ENCODE results near the gene SPOCK1.

SPOCK1 gene

GRCh38 chr5:137051161-137051560 lies 448.0 kb downstream of the SPOCK1 start:
- DNase-seq (ENCODE audit: low read depth, low spot score) = no peak
- no peak overlapping the region for H3K4me3 ChIP-seq (ENCODE audit: low read length)

GRCh38 chr5:137040641-137041340 lies 458.3 kb downstream of the SPOCK1 start:
- DNase-seq (ENCODE audit: low read depth, low spot score) = no peak
- H3K4me3 ChIP-seq (ENCODE audit: low read length) = no peak overlapping the region

GRCh38 chr5:137040024-137040423 lies 459.1 kb downstream of the SPOCK1 start:
- H3K4me3 ChIP-seq (ENCODE audit: low read length) = no peak overlapping the region
- no peak for DNase-seq (ENCODE audit: low read depth, low spot score)

DNA sequence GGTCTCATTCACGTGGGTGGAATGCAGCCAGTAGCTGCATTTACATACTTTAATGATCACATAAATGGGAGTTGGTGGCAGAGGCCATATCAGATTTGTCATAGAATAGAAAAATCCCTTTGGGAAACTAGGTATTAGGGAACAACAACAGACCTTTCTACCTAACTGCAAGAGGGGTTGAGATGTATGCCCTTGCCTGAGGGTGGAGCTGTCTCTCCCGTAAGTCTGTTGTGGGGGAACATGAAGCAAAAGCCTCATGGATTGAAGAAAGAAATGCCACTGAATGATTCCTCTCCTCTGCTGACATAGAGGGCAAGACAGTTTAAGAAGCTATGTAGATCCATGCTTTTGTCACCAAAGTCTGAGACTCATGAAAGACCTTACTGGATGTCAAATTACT lies 461.3 kb downstream of the SPOCK1 start:
- H3K4me3 ChIP-seq (ENCODE audit: low read length) = no peak overlapping the region
- no peak for DNase-seq (ENCODE audit: low read depth, low spot score)

GRCh38 chr5:137036640-137037039 lies 462.5 kb downstream of the SPOCK1 start:
- no peak for DNase-seq (ENCODE audit: low read depth, low spot score)
- H3K4me3 ChIP-seq (ENCODE audit: low read length) = no peak overlapping the region

DNA sequence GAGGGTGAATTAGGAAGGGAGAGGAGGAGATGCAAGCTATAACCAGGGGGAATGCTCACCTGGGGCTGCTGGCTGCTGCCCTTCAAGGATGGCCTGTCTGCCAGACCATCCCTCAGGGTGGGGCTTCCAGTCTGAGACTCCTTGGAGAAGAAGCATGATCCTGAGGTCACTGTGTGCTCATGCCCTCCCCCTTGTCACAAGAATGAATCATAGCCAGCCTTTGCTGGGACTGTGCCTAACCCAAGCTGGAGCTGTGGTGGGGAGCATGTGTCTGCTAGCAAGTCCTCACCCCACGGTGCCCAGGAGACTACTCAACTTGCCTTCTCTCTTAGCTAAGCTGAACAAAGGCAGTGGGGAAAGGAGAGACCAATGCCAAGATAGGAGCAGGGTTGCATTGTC lies 463.6 kb downstream of the SPOCK1 start:
- no peak overlapping the region for H3K4me3 ChIP-seq (ENCODE audit: low read length)
- no peak for DNase-seq (ENCODE audit: low read depth, low spot score)

GRCh38 chr5:137034764-137035479 lies 464.2 kb downstream of the SPOCK1 start:
- no peak overlapping the region for H3K4me3 ChIP-seq (ENCODE audit: low read length)
- DNase-seq (ENCODE audit: low read depth, low spot score) = no peak

DNA sequence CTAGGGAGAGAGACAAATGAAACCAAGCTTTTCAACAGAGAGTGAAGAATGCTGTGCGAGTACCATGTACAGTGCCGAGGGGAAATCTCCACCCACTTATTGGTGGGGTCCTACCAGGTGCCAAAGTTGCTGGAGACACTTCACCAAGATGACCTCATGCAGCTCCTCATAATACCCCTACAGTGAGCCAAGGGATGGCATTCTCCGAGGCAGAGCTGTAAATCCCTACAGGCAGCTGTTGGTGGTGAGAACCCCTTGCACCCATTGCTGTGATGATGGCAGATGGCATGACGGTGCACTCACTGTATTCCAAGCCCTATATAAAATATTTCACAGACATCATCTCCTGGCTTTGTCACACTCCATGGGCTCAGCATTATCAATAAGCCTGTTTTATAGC lies 464.9 kb downstream of the SPOCK1 start:
- no peak overlapping the region for H3K4me3 ChIP-seq (ENCODE audit: low read length)
- DNase-seq (ENCODE audit: low read depth, low spot score) = no peak

GRCh38 chr5:137032929-137033328 lies 466.2 kb downstream of the SPOCK1 start:
- DNase-seq (ENCODE audit: low read depth, low spot score) = no peak
- no peak overlapping the region for H3K4me3 ChIP-seq (ENCODE audit: low read length)

DNA sequence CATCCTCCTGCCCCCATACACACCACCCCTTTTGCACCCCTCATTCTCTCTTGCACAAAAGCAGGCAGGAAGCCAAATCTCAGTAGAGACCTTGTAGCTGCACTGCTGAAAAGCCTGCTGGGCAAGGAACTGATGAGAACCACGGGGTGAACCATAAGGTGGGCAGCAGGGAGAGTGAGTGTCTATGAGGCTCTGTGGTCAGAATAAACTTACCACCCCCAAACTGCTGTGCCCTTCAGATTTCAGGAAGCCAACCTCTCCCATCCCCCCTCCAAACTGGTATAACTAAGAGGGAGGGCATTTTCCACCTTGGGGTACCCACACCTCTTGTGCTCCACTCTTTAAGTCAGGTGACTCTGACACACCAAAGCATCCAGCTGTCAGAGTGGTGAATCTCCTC lies 471.4 kb downstream of the SPOCK1 start:
- DNase-seq (ENCODE audit: low read depth, low spot score) = no peak

DNA sequence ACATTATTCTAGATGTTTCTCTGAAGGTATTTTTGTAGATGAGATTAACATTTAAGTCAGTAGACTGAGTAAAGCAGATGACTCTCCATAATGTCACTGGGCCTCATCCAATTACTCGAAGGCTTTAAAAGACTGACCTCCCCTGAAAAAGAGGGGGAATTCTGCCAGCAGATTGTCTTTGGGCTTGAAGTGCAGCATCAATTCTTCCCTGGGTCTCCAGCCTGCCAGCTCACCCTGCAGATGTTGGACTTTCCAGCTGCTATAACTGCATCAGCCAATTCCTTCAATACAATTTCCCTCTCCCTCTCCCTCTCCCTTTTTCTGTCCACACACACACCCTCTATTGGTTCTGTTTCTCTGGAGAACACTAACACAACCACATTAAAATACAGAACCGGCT lies 472.8 kb downstream of the SPOCK1 start:
- no peak for DNase-seq (ENCODE audit: low read depth, low spot score)
- no peak overlapping the region for H3K4me3 ChIP-seq (ENCODE audit: low read length)

More for the DNA sequence above, 471.4 kb downstream of the SPOCK1 start:
- no peak overlapping the region for H3K4me3 ChIP-seq (ENCODE audit: low read length)

DNA sequence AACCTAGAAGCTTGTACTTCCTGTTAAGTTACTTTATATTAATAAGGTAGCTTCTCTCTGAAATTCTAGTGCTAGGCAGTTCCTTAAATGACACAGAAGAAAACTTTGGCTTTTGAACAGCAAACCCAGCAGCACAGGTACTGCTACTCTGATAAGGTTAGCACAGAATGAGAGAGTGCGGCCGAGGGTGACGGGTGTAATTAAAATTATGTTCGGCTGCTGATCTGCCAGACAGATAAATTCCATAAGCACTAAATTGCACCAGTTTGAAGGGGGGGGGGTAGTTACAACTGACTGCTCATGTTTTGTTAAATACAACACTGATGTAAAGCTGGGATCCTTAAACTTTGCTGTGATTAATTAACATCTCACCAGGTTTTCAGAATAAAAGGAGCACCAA lies 475.1 kb downstream of the SPOCK1 start:
- DNase-seq (ENCODE audit: low read depth, low spot score) = no peak
- H3K4me3 ChIP-seq (ENCODE audit: low read length) = no peak overlapping the region

GRCh38 chr5:137023371-137023770 lies 475.8 kb downstream of the SPOCK1 start:
- H3K4me3 ChIP-seq (ENCODE audit: low read length) = no peak overlapping the region
- no peak for DNase-seq (ENCODE audit: low read depth, low spot score)

- H3K4me3 ChIP-seq (ENCODE audit: low read length) = no peak overlapping the region
- no peak for DNase-seq (ENCODE audit: low read depth, low spot score)
Observed at GRCh38 chr5:137022725-137023124, 476.4 kb downstream of the SPOCK1 start.

DNA sequence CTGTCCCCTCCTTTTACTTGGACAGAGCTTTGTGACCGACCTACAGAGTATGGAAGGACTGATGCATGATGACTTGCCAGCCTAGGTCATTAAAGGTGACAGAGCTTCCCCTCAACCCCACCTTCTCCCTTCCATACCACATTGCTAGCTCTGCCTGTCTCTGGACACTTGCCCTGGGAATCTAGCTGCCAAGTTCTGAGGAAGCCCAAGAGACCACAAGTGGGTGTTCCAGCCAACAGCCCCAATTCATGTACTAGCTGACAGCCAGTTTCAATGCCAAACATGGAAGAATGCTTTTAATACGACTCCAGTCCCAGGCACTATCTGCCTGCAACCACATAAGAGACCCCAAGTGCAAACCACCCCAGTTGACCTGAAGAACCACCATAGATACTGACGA lies 477.1 kb downstream of the SPOCK1 start:
- H3K4me3 ChIP-seq (ENCODE audit: low read length) = no peak overlapping the region
- no peak for DNase-seq (ENCODE audit: low read depth, low spot score)

GRCh38 chr5:137019229-137019628 lies 479.9 kb downstream of the SPOCK1 start:
- H3K4me3 ChIP-seq (ENCODE audit: low read length) = no peak overlapping the region
- no peak for DNase-seq (ENCODE audit: low read depth, low spot score)

GRCh38 chr5:137016783-137017324 lies 482.3 kb downstream of the SPOCK1 start:
- H3K4me3 ChIP-seq (ENCODE audit: low read length) = no peak overlapping the region
- peak; percentile 34 for DNase-seq (ENCODE audit: low read depth, low spot score)

DNA sequence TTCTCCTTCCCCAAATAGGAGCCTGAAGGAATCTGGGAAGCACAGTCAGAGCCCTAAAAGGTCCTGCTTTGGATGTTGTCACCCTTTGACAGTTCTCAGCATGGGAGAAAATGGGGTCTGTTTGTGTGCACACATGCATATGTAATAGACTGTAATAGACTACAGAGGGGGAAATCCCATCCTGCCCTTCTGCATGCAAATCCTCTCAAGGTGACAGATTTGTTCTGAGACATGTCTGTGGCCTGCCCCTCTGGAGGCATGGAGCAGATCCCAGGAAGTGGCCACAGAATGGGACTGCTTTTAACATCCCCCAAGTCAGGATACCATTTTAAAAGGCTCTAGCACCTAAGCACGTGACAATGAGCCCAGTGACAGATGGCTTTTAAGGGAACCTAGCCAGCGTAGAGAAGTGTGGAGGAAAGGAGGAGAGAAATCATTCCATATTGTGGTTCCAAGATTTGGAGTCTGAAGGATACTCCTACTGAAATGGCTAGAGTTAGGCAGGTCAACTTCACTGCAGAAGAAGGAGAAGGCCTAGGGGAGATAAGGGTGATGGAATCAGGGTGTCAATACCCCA lies 483.5 kb downstream of the SPOCK1 start:
- H3K4me3 ChIP-seq (ENCODE audit: low read length) = no peak overlapping the region
- no peak for DNase-seq (ENCODE audit: low read depth, low spot score)

- no peak for DNase-seq (ENCODE audit: low read depth, low spot score)
- H3K4me3 ChIP-seq (ENCODE audit: low read length) = no peak overlapping the region
Observed at GRCh38 chr5:137014731-137015130, 484.4 kb downstream of the SPOCK1 start.

- no peak overlapping the region for H3K4me3 ChIP-seq (ENCODE audit: low read length)
- no peak for DNase-seq (ENCODE audit: low read depth, low spot score)
Observed at GRCh38 chr5:137010226-137010625, 488.9 kb downstream of the SPOCK1 start.
